Lower lobe of right lung (tissue), 2 donors: Measurements from ENCODE around the gene SMIM45.

Source experiments
- ATAC-seq, 2 donors: fragments of 200-7000 bp; cut with Tn5 transposase; one replicate each; pipeline ENCODE4 v1.9.1; 2020 to 2022; ENCODE audit warnings: mild to moderate bottlenecking in 2 of 2, moderate library complexity in 2 of 2
- DNase-seq: peaks from one replicate; pipeline ENCODE4 v3.0.0-alpha.2; 2020
- H3K27ac ChIP-seq: fragments of 200-600 bp; one replicate; pipeline ENCODE4 v1.8.0; 2022
- H3K27me3 ChIP-seq: fragments of 200-600 bp; one replicate; pipeline ENCODE4 v1.8.0; 2022; ENCODE audit warnings: low read depth
- H3K36me3 ChIP-seq: fragments of 200-600 bp; one replicate; pipeline ENCODE4 v1.8.0; 2022; ENCODE audit warnings: mild to moderate bottlenecking
- H3K4me1 ChIP-seq: fragments of 200-600 bp; one replicate; pipeline ENCODE4 v1.8.0; 2022
- H3K4me3 ChIP-seq: fragments of 200-600 bp; one replicate; pipeline ENCODE4 v1.8.0; 2022; ENCODE audit warnings: mild to moderate bottlenecking
- H3K9me3 ChIP-seq: fragments of 200-600 bp; one replicate; pipeline ENCODE4 v1.8.0; 2022
- CTCF ChIP-seq: fragments of 200-600 bp; IDR thresholded peaks from one replicate; pipeline ENCODE4 v1.8.0; 2022; ENCODE audit warnings: antibody characterized with exemption, mild to moderate bottlenecking
- intact Hi-C: fragments of 100-400 bp; cut with DNase I; formaldehyde crosslinking; loops from one replicate; pipeline ENCODE4 v1.11.0; 2022
- donor health status: DM: no; HTN: yes; CAD: no; lungs with severe emphysema.

The SMIM45 gene

GRCh38 chr22:41966225-41966606, 14.3 kb downstream of the SMIM45 start:
- no peaks in the 10 kb centered on the region for H3K36me3 ChIP-seq
- H3K9me3 ChIP-seq: no peaks in the 10 kb centered on the region
- ATAC-seq (no peak), DNase-seq (no peak)
- no peak overlapping the region for H3K4me3 ChIP-seq
- TF ChIP-seq CTCF: no peak
- no peaks in the 10 kb centered on the region for H3K27me3 ChIP-seq
- H3K27ac ChIP-seq: no peak overlapping the region
- peaks cover 14% of the 10 kb centered on the region for H3K4me1 ChIP-seq
- intact Hi-C loops: no loop called here

- TF ChIP-seq CTCF: peak; percentile 44
- no peak for DNase-seq
- Histone ChIP-seq H3K27me3 (no peaks in the 10 kb centered on the region), H3K4me1 (peaks cover 14% of the 10 kb centered on the region), H3K4me3 (no peak overlapping the region), H3K36me3 (no peaks in the 10 kb centered on the region), H3K27ac (no peak overlapping the region), H3K9me3 (no peaks in the 10 kb centered on the region)
- intact Hi-C loops: no loop called here
- ATAC-seq: peak; percentile 11 to 23
Observed at GRCh38 chr22:41966607-41967240, 14.8 kb downstream of the SMIM45 start.

- Histone ChIP-seq H3K4me1 (peaks cover 11% of the 10 kb centered on the region), H3K27me3 (peaks cover 11% of the 10 kb centered on the region), H3K36me3 (no peaks in the 10 kb centered on the region), H3K9me3 (no peaks in the 10 kb centered on the region), H3K27ac (no peak overlapping the region), H3K4me3 (no peak overlapping the region)
- no peak for DNase-seq
- no peak for TF ChIP-seq CTCF
- ATAC-seq: no peak
- intact Hi-C loops: no loop called here
Observed at GRCh38 chr22:41968601-41969000, 16.7 kb downstream of the SMIM45 start.

- H3K9me3 ChIP-seq: no peaks in the 10 kb centered on the region
Observed at GRCh38 chr22:41969110-41969646, 17.2 kb downstream of the SMIM45 start, which contains the start of gene SEPTIN3. Gene SEPTIN3, plus strand, starts transcription at chr22:41969443. Its CDS starts 2,050 bp downstream, at chr22:41971493.

GRCh38 chr22:41970601-41971000, 18.7 kb downstream of the SMIM45 start:
- DNase-seq (no peak), ATAC-seq (no peak)
- TF ChIP-seq CTCF: no peak
- no peaks in the 10 kb centered on the region for H3K4me1 ChIP-seq
- no peak overlapping the region for H3K27ac ChIP-seq
- intact Hi-C loops: no loop called here
- H3K4me3 ChIP-seq: no peak overlapping the region
- H3K36me3 ChIP-seq: no peaks in the 10 kb centered on the region
- peaks cover 27% of the 10 kb centered on the region for H3K27me3 ChIP-seq
- no peaks in the 10 kb centered on the region for H3K9me3 ChIP-seq

More at GRCh38 chr22:41969110-41969646, 17.2 kb downstream of the SMIM45 start, which contains the start of gene SEPTIN3:
- Histone ChIP-seq H3K4me3 (no peak within 1 kb of the TSS), H3K27me3 (peaks cover 16% of the 10 kb centered on the region), H3K36me3 (no peaks in the 10 kb centered on the region), H3K27ac (no peak within 1 kb of the TSS), H3K4me1 (peaks cover 5% of the 10 kb centered on the region)
- no peak for TF ChIP-seq CTCF
- intact Hi-C loops: no loop called here
- no peak for DNase-seq
- no peak for ATAC-seq
